CMK (cell line): ENCODE data around the gene SPAAR.
A peak's percentile ranks its signal among the peaks of the same experiment; 100 is the strongest.

Experiments
- DNase-seq: peaks from one replicate; pipeline ENCODE4 v3.0.0-alpha.2; 2010; ENCODE audit warnings: low read depth

SPAAR gene

DNA sequence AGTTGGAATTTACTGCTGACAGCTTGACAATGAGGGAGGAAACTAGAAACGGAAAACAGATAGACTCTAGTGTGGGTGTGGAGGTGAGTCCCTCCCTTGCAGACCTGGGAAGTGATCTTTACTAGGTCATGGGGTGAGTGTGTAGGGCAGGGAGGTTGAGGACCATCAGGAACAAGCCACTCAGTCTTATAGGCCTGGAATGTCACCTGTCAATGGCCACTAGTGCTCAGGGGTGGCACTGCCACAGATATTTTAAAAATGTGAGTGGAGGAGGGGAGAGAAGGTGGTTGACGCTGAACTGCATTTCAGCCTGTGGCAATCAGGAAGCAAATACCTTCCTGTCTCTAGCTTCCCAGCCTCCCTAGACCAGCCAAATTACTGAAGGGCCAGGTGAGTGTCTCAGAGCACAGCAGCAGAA lies 39.6 kb downstream of the SPAAR start:
- DNase-seq: no peak

DNA sequence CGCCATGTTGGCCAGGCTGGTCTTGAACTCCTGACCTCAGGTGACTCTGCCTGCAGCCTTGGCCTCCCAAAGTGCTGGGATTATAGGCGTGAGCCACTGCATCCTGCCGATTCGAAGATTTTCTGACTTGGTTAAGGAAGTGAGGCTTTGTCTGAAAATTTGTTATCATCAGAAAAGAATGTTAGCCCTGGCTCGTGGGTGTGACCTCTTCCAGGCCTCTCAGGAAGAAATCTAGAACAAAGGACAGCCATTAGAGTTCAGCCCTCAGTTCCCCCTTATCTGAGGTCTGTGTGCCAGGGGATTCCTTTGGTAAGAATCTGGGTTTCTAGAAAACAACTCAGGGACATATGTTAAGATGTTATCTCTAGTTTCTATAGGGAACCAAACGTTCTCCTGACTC lies 42.4 kb downstream of the SPAAR start:
- DNase-seq: no peak

DNA sequence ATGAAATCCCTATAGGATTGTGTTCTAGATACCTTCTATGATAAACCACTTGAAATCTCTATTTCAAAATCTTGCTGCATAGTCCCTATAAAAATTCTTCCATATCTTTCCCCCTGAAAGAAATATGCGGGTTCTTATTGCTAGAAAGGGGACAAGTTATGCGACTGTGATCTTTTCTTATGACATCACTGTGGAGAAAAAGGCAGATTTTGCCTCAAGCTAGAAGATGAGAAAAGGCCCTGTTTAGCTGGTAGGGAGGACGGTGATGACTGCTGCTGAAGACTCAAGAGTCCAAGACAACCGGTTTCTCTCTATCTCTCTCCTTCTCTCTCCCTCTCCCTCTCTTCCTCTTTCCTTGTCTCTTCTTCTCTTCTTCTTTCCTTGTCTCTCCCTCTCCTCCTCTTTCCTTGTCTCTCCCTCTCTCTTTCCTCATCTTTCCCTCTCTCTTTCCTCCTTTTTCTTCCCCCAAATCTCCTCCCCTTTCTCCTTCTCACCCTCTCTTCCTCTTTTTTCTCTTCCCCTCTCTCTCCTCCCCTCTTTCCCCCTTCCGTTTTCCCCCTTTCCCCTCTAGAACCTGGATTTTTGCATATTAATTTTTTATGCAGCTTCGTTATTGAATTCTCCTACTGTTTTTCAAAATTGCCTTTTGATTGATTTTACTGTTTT lies 43.4 kb downstream of the SPAAR start:
- DNase-seq: no peak

DNA sequence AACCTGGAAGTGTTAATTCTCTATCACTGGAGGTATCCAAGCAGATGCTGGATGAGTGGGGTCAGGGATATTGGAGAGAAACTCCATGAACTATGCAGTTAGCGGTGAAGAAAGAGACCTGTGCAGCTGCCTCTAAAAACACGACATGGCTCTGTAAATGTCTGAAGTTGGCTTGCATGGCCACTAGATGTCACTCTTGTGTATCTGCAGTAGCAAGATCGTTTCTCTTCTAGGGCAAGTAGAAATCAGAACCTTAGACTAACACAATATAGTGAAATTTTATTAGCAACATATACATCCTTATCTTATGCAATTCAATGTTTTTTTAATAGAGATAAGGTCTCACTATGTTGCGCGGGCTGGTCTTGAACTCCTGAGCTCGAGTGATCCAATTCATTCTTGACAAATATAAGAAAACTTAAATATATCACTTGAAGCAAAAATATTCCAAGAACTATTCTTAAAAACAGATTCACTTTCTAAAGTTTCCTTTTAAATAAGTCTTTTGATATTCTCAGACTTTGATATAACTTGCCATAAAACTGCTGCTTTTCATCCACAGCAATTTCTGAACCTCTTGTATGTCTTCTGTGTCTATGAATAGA lies 45.8 kb downstream of the SPAAR start:
- peak; percentile 34 for DNase-seq

DNA sequence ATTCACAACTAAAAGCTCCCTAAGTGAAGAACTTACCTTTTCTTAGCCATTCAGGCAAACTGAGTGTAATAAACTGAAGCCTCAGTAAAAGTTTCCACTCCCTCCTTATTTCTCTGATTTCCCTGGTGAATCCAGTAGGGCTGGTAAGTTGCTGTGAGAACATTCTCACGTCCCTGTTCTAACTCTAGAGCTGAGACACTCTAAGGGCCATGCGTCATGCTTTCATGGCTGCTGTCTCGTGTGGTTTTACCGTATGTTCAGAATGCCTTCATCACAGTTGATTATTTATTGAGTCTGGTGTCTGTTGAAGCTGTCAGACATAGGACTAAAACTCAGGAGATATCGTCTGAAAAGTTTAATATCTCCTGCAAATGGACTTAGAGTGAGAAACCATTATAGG lies 47.4 kb downstream of the SPAAR start:
- no peak for DNase-seq

DNA sequence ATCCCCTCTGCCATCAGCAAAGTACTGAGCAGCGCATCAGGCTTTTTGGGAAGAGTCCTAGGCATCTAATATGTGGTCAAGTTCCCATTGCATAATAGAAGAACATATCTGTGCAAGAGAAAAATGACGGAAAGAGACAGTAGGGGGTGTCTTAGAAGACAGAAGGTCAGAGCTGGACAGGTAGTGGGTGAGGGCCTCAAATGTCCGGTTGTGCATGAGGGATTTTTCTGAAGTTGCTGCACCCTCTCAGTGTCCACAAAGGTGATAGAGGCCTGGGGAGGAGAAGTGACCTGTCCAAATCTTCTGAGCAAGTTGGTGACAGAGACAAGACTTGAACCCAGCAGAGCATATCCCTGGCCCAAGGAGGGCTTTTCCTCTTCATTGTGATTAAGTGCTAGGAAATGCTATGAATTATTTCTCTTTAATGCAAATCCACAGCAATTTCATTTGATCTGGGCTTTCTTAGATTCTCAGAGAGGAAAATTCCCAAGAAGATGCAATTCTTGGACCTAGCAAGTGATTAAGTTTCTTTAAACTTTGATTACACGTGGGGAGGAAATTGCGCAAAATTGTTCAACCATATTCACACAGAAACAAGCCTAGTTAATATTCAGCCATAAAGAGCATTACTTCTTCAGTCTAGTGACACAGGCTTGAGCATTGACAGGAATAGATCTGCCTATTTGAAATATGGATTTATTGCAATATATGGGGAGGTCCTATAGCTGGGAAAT lies 49.0 kb downstream of the SPAAR start, which contains the start of gene OR2S2:
Gene OR2S2 (minus strand): TSS at position 51 of the 734 bp plus-strand sequence. CDS start 56 bp downstream, outside the sequence.
- no peak for DNase-seq

DNA sequence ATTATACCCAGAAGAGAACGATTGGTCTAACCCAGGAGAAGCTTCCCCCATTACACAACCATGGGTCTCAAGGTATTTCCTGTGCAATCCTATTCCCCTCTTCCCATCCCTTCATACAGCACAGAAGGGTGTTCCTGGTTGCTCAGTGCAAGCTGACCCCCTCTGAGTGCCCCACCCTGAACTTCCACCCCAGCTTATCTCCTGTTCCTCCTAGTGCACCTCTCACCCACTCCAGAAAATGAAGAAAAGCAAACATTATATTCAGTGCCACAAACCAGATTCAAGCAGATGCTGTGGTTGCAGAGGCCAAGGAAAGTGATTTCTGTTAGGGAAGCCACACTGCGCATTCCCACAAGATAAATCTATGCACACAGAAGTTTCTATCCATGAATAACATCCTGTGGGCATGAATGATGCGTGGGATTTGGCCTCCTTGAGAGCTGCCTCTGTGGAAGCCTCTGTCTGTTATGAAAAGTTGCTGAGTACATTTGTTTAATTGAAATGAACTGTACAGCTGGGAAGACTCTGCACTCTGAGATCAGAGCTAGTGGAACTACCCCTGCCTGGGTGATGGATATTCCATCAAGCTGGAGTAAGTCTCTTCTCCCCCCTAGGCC lies 50.9 kb downstream of the SPAAR start:
- DNase-seq: no peak
